ENCODE measurements around the gene PRKAB1.
A peak's percentile ranks its signal among the peaks of the same experiment; 100 is the strongest.

The PRKAB1 gene

DNA sequence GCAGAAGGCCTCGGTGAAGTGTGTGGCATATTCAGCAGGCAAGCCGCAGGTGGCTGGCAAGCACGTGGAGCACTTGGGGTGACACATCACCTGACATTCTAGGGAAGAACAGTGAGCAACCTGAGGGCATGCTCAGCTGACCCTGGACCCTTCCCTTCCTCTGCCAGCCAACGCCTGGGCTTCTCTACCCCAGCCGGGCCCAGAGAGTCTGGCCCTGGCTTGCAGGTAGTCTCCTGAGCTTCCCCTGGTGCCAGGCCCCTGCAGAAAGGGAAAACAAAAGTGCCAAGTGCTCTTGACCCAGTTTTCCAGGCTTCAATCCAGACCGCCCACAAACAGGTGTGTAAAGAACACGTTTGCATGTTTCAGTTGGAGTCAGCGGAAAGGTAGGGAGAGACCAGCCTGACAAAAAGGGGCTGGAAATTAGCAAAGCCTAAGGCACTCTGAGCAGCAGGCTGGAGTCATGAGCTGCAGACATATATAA lies 45.7 kb downstream of the PRKAB1 start:
- DNase-seq (ENCODE audit: low spot score), result no peak

DNA sequence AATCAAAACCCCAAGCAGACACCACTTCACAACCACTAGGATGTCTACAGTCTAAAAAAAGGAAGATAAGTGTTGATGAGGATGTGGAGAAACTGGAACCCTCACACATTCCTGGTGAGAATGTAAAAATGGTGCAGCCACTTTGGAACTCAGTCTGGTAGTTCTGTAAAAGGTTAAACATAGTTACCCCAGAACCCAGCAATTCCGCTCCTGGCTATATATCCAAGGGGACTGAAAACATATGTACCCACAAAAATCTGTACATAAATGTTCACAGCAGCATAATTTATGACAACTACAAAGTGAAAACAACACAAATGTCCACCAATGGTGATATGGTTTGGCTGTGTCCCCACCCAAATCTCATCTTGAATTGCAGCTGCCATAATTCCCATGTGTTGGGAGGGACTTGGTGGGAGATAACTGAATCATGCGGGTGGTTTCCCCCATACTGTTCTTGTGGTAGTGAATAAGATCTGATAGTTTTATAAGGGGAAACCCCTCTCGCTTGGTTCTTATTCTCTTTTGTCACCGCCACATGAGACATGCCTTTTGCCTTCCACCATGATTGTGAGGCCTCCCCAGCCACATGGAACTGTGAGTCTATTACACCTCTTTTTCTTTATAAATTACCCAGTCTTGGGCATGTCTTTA lies 46.8 kb downstream of the PRKAB1 start:
- DNase-seq (ENCODE audit: low spot score), result no peak

DNA sequence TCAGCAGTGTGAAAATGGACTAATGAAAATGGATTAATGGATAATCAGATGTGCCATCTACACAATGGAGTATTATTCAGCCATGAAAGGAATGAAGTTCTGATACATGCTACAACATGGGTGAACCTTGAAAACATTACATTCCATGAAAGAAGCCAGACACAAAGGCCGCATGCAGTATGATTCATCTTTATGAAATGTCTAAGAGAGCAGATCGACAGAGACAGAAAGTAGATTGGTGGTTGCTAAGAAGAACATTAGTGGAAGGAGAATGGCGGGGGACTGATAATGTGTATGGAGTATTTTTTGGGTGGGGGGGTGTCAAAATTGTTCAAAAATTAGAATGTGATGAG lies 47.3 kb downstream of the PRKAB1 start:
- DNase-seq (ENCODE audit: low spot score), result no peak

GRCh38 chr12:119718141-119718540 lies 50.2 kb downstream of the PRKAB1 start:
- no peak for DNase-seq (ENCODE audit: low spot score)

- no peak for DNase-seq (ENCODE audit: low spot score)
These were observed 52.4 kb downstream of the PRKAB1 start for GRCh38 chr12:119720349-119720748.

GRCh38 chr12:119721306-119721705 lies 53.4 kb downstream of the PRKAB1 start:
- DNase-seq (ENCODE audit: low spot score), result peak; percentile 72

DNA sequence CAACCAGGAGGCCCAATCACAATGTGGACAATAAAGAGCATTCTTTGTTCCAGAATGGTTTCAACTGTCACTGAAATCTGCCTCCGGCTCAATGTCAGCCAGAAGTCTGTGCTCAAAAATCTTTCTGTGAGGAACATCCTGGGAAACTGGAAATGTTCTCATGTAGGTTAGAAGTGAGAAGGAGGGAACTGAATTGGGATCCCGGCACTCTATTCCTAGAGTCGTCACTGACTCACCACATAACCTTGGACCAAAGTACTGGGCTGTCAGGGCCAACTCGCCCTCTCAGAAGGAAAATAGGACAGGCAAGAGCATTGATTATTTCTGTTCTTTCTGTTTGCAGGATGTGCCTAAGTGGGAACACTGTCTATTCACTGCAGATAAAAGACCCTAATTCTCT lies 57.6 kb downstream of the PRKAB1 start:
- no peak for DNase-seq (ENCODE audit: low spot score)

- no peak for DNase-seq (ENCODE audit: low spot score)
These were observed 59.9 kb downstream of the PRKAB1 start for GRCh38 chr12:119727600-119728443.

GRCh38 chr12:119728444-119728745 lies 60.5 kb downstream of the PRKAB1 start:
- DNase-seq (ENCODE audit: low spot score), result no peak

DNA sequence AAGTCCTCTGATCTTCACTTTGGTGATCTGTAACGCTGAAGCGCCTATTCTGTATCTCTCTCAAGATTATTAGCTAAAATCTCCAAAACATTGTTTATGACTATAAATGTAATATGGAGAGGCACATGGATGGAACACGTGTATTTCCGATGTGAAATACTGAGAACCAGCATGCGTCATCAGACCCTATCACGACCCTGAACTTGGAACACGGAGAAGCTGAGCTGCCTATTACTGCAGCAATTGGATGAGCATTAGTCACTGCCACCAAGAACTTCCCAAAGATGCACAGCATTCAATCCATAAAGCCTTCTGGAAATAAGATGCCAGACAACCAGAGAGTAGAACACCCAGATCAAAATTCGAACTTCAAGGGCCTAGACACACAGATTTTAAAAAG lies 61.9 kb downstream of the PRKAB1 start:
- no peak for DNase-seq (ENCODE audit: low spot score)

DNA sequence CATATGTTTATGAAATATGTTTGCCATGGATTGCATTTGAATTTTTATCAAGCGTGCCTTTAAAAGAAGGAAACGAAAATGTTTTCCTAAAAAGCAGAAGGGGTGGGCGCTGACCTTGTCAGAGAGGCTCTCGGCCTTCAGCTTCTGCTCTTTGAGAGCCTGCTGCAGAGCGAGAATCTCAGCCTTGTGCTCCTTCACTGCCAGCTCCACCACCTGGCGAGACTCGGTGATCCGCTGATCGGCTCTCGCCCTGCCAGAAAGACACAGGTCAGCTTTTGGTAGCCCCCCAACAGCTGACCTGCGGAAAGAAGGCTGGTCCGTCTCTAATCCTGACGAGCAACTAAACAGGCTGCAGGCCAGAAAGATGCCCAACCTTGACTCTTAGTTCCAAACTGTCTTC lies 62.4 kb downstream of the PRKAB1 start:
- peak; percentile 23 for DNase-seq (ENCODE audit: low spot score)

Measured in Ammon's horn (tissue), 1 donor.